Measurements from ENCODE around the gene ADD2.

GRCh38 chr2:70733646-70734180 is 34.3 kb downstream of the ADD2 start:
- TF ChIP-seq, protein P1, sequence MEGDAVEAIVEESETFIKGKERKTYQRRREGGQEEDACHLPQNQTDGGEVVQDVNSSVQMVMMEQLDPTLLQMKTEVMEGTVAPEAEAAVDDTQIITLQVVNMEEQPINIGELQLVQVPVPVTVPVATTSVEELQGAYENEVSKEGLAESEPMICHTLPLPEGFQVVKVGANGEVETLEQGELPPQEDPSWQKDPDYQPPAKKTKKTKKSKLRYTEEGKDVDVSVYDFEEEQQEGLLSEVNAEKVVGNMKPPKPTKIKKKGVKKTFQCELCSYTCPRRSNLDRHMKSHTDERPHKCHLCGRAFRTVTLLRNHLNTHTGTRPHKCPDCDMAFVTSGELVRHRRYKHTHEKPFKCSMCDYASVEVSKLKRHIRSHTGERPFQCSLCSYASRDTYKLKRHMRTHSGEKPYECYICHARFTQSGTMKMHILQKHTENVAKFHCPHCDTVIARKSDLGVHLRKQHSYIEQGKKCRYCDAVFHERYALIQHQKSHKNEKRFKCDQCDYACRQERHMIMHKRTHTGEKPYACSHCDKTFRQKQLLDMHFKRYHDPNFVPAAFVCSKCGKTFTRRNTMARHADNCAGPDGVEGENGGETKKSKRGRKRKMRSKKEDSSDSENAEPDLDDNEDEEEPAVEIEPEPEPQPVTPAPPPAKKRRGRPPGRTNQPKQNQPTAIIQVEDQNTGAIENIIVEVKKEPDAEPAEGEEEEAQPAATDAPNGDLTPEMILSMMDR (IDR thresholded peaks at IDR 0.05) = no peak
- no peak for TF ChIP-seq POLR2A (IDR thresholded peaks at IDR 0.05)
